Gastroesophageal sphincter (tissue), 4 donors: ENCODE results near the gene DGUOK. TPM values are rescaled to one million over a fixed set of nuclear protein-coding genes. Genes with fewer than 3 reads are reported as not detected.

Source experiments
- ATAC-seq: fragments of 150-250 bp; one replicate; pipeline ENCODE4 v1.9.1; 2016; ENCODE audit warnings: mild to moderate bottlenecking, moderate library complexity
- H3K27ac ChIP-seq, 4 donors: fragments of 200-600 bp; sonication (generic) in 3 of 4; 1 replicate in 3 of 4; 2 replicates in 1 of 4; pipeline ENCODE4 v1.5.1; 2016 to 2019
- H3K27me3 ChIP-seq: fragments of 200-600 bp; sonication (generic); one replicate; pipeline ENCODE4 v1.5.1; 2019
- H3K36me3 ChIP-seq, 2 donors: fragments of 200-600 bp; sonication (generic); one replicate each; pipeline ENCODE4 v1.5.1; 2019; ENCODE audit warnings: control low read depth in 1 of 2
- H3K4me1 ChIP-seq, 3 donors: fragments of 200-600 bp; sonication (generic); 1 replicate in 2 of 3; 2 replicates in 1 of 3; pipeline ENCODE4 v1.5.1; 2016 to 2019; ENCODE audit warnings: control low read depth in 2 of 3
- H3K4me3 ChIP-seq, 2 donors: fragments of 200-600 bp; sonication (generic); one replicate each; pipeline ENCODE4 v1.5.1; 2019; ENCODE audit warnings: mild to moderate bottlenecking in 1 of 2, moderate library complexity in 1 of 2
- H3K9me3 ChIP-seq, 3 donors: fragments of 200-600 bp; sonication (generic); one replicate each; pipeline ENCODE4 v1.5.1; 2017 to 2019; ENCODE audit warnings: control low read depth in 2 of 3
- EP300 ChIP-seq: sonication (generic); formaldehyde crosslinking; IDR thresholded peaks from one replicate; pipeline ENCODE4 v1.6.1; 2017; ENCODE audit warnings: antibody characterized with exemption, mild to moderate bottlenecking
- POLR2A ChIP-seq, 2 donors: fragments of 450-650 bp; IDR thresholded peaks; one replicate each; pipeline ENCODE4 v1.6.1; 2017; ENCODE audit warnings: antibody characterized with exemption in 2 of 2, mild to moderate bottlenecking in 2 of 2, moderate library complexity in 1 of 2
- POLR2AphosphoS5 ChIP-seq: sonication (generic); formaldehyde crosslinking; IDR thresholded peaks from one replicate; pipeline ENCODE4 v1.6.1; 2017; ENCODE audit warnings: antibody characterized with exemption
- WGBS, 2 donors: methylation state at CpG; one replicate each; pipeline ENCODE4 v1.1.5; 2018; ENCODE audit warnings: low coverage in 1 of 2; 5-methylcytosine and 5-hydroxymethylcytosine counted together
- total RNA-seq, 4 donors: library from RNA; depleted of rRNA; stranded (reverse); fragments of >200 nt; gene quantifications; one replicate each; pipeline ENCODE4 v1.1.0, GENCODE V29; 2016
- TF ChIP-seq, protein P1 (sequence below), 4 experiments: fragments of 200-600 bp in 2 of 4; fragments of 450-650 bp in 2 of 4; sonication (generic) in 1 of 4; IDR thresholded peaks; one replicate each; pipeline ENCODE4 v1.5.1; 2017 to 2019; ENCODE audit warnings: antibody characterized with exemption in 4 of 4, mild to moderate bottlenecking in 2 of 4, moderate library complexity in 2 of 4

The DGUOK gene
- total RNA-seq, 4 donors from 2014 or later = 32.6 to 61.3 (median 38.6) TPM

- no peak for ATAC-seq
- Histone ChIP-seq H3K36me3 (no peaks in the 10 kb centered on the region), H3K4me3 (no peak overlapping the region), H3K27ac (peak overlapping the region in 1 of 4 donors; percentile 6), H3K27me3 (no peaks in the 10 kb centered on the region), H3K9me3 (no peaks in the 10 kb centered on the region), H3K4me1 (peaks cover 0 to 81% (median 30%) of the 10 kb centered on the region in 3 donors)
- 76 to 88% methylated on average over 4 to 8 of the region's 18 CpGs for WGBS, 2 donors
- no peak for TF ChIP-seq POLR2AphosphoS5
- no peak for TF ChIP-seq EP300
- TF ChIP-seq, protein P1, sequence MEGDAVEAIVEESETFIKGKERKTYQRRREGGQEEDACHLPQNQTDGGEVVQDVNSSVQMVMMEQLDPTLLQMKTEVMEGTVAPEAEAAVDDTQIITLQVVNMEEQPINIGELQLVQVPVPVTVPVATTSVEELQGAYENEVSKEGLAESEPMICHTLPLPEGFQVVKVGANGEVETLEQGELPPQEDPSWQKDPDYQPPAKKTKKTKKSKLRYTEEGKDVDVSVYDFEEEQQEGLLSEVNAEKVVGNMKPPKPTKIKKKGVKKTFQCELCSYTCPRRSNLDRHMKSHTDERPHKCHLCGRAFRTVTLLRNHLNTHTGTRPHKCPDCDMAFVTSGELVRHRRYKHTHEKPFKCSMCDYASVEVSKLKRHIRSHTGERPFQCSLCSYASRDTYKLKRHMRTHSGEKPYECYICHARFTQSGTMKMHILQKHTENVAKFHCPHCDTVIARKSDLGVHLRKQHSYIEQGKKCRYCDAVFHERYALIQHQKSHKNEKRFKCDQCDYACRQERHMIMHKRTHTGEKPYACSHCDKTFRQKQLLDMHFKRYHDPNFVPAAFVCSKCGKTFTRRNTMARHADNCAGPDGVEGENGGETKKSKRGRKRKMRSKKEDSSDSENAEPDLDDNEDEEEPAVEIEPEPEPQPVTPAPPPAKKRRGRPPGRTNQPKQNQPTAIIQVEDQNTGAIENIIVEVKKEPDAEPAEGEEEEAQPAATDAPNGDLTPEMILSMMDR (IDR thresholded peaks at IDR 0.05) = no peak
- no peak for TF ChIP-seq POLR2A (IDR thresholded peaks at IDR 0.05)
These were observed 77.8 kb downstream of the DGUOK start for GRCh38 chr2:74004212-74005182.

DNA sequence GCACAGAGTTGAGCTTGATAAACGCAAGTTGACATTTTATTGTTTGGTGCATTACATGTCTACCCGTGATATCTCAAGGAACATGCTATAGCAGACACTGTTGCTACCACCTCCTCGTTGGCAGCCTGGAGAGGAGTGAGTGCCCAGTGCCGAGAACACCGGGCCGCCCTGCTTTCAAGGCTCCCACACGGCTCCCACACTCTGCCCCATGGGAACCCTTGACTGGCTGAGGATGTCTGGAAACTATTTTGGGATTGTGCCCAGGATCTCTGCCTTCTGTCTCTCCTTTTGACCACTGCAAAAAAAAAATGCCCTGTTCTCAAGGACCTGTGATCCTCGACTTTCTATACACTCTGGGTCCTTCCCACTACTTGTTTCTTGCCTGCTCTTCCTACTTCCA is 79.1 kb downstream of the DGUOK start:
- Histone ChIP-seq H3K9me3 (no peaks in the 10 kb centered on the region), H3K27me3 (no peaks in the 10 kb centered on the region), H3K27ac (no peak overlapping the region), H3K4me1 (peaks cover 0 to 78% (median 24%) of the 10 kb centered on the region in 3 donors), H3K4me3 (no peak overlapping the region), H3K36me3 (no peaks in the 10 kb centered on the region)
- WGBS, 2 donors = 38 to 44% methylated on average over 7 to 8 of the region's 8 CpGs
- TF ChIP-seq POLR2AphosphoS5 = no peak
- TF ChIP-seq, protein P1 (IDR thresholded peaks at IDR 0.05) = no peak
- TF ChIP-seq POLR2A (IDR thresholded peaks at IDR 0.05) = no peak
- no peak for TF ChIP-seq EP300
- ATAC-seq = no peak

DNA sequence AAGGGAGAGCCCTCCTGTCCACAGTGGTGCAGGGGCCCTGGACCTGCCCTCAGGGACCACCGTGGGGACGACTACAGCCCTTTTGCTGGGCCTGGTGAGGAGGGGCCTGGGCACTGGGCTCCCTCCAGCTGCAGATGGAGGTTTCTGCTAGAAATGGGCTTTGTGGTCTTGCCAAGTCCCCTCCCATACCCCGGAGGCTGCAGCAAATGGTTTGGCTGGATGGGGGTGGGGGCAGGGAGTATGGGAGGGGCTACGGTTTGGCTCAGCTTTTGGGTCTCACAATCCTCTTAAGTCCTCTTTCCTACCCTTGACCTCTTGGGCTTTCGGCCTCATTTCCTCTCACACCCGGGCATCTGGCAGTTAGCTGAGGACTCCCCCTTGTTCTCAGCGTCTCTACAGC is 79.8 kb downstream of the DGUOK start:
- H3K4me1 ChIP-seq = peaks cover 0 to 71% (median 24%) of the 10 kb centered on the region in 3 donors
- no peak overlapping the region for H3K27ac ChIP-seq
- WGBS, 2 donors = 36 to 60% methylated on average over 1 to 5 of the region's 7 CpGs

GRCh38 chr2:74007121-74007520 is 80.4 kb downstream of the DGUOK start:
- H3K27me3 ChIP-seq = no peaks in the 10 kb centered on the region
- H3K4me1 ChIP-seq = peaks cover 0 to 64% (median 19%) of the 10 kb centered on the region in 3 donors
- TF ChIP-seq POLR2A (IDR thresholded peaks at IDR 0.05) = no peak
- no peak for TF ChIP-seq POLR2AphosphoS5
- no peak for TF ChIP-seq EP300
- TF ChIP-seq, protein P1 (IDR thresholded peaks at IDR 0.05) = no peak
- H3K4me3 ChIP-seq = no peak overlapping the region
- 29 to 53% methylated on average over 1 to 2 of the region's 4 CpGs for WGBS, 2 donors
- no peak overlapping the region for H3K27ac ChIP-seq
- H3K36me3 ChIP-seq = no peaks in the 10 kb centered on the region
- H3K9me3 ChIP-seq = no peaks in the 10 kb centered on the region
- ATAC-seq = no peak

More for the DNA sequence above, 79.8 kb downstream of the DGUOK start:
- H3K4me3 ChIP-seq = no peak overlapping the region
- TF ChIP-seq EP300 (no peak), POLR2AphosphoS5 (no peak), POLR2A (IDR thresholded peaks at IDR 0.05) (no peak)
- TF ChIP-seq, protein P1 (IDR thresholded peaks at IDR 0.05) = no peak
- no peak for ATAC-seq
- no peaks in the 10 kb centered on the region for H3K9me3 ChIP-seq
- no peaks in the 10 kb centered on the region for H3K27me3 ChIP-seq
- H3K36me3 ChIP-seq = no peaks in the 10 kb centered on the region
